Fibroblast of villous mesenchyme (primary cell): ENCODE data around the gene BSCL2. TPM values are rescaled to one million over a fixed set of nuclear protein-coding genes. Genes with fewer than 3 reads are reported as not detected.

Experiments
- DNase-seq: peaks from one replicate; pipeline ENCODE4 v3.0.0-alpha.2; 2010; ENCODE audit warnings: low read depth
- H3K4me3 ChIP-seq: 2 replicates; pipeline ENCODE4 v1.5.1; 2011; ENCODE audit warnings: low read depth, mild to moderate bottlenecking, low read length
- total RNA-seq: library from RNA; depleted of rRNA; stranded (reverse); fragments of >200 nt; gene quantifications from 2 replicates; pipeline ENCODE4 v1.2.3, GENCODE V29; 2012
- TF ChIP-seq, protein P1 (sequence below): IDR thresholded peaks from 2 replicates; pipeline ENCODE4 v1.5.1; 2012; ENCODE audit warnings: low read depth, mild to moderate bottlenecking, low read length; ENCODE audit not compliant: insufficient read depth

BSCL2 gene
- total RNA-seq, 1 donor: 53.5 TPM

- TF ChIP-seq, protein P1, sequence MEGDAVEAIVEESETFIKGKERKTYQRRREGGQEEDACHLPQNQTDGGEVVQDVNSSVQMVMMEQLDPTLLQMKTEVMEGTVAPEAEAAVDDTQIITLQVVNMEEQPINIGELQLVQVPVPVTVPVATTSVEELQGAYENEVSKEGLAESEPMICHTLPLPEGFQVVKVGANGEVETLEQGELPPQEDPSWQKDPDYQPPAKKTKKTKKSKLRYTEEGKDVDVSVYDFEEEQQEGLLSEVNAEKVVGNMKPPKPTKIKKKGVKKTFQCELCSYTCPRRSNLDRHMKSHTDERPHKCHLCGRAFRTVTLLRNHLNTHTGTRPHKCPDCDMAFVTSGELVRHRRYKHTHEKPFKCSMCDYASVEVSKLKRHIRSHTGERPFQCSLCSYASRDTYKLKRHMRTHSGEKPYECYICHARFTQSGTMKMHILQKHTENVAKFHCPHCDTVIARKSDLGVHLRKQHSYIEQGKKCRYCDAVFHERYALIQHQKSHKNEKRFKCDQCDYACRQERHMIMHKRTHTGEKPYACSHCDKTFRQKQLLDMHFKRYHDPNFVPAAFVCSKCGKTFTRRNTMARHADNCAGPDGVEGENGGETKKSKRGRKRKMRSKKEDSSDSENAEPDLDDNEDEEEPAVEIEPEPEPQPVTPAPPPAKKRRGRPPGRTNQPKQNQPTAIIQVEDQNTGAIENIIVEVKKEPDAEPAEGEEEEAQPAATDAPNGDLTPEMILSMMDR: no peak
- no peak for DNase-seq
- H3K4me3 ChIP-seq: no peak overlapping the region
Measured at GRCh38 chr11:62716816-62717215, 9.6 kb upstream of the BSCL2 start.

DNA sequence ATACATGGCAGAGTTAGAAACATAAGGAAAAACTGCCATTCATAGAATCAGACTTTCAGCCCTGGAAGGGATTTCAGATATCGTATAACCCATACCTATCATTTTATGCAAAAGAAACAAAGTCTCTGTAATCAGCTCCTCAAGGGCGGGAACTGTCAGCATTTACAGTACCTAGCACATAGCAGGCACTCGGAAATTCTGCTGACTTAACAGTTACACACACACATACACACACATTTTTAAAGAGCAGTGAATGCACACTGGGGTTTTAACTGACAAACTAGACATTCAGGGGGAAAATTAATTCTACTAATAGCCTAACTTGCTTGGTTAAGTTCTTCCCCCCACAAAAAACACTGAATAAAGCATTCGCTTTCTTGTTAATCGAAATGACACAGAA is 9.0 kb upstream of the BSCL2 start:
- TF ChIP-seq, protein P1: no peak
- no peak overlapping the region for H3K4me3 ChIP-seq
- DNase-seq: no peak

DNA sequence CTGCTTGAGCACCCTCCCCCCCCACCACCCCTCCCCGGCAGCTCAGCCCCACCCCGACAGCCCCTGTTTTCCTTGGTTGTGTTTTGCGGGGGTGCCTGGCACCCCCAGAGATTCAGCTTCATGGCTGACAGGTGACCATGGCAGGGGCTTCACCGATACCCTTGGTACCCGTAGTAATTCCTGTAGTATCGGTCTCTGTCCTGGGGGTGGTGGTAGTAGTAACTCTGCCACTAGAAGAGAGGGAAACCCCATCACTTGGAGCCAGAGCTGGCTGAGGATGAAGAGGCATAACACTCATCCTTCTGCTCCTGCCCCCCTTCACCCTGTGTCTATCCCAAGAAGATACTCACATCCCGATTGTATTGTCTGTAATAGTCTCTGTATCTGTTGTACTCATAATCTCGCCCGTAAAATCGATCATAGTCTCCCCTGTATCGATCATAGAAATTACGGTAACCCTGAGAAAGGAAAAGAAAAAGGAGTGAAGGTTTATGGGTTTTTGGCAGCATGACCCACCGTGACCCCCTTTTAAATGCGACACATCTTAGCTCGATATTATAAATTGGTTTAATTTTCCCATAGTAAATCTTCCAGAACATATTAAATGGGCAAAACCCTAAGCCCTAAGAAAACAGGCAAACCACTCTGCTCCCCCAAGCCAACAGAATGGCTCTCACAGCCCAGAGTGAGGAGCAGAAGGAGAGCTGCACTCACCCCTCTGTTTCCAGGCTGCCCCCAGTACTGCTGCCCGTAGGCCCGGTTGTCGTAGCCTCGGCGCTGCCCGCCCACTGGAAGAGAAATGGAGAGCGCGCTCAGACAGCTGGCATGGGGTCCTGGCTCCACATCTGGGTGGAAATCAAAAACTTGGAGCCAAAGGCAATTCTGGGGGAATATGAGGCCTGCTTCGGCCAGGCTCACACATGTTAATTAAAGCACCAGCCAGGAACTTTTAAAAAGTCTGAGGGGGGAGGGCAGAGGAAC is 8.2 kb upstream of the BSCL2 start:
- H3K4me3 ChIP-seq: no peak overlapping the region
- TF ChIP-seq, protein P1: no peak
- no peak for DNase-seq

GRCh38 chr11:62713343-62713742 is 6.1 kb upstream of the BSCL2 start:
- H3K4me3 ChIP-seq: no peak overlapping the region
- DNase-seq: no peak
- TF ChIP-seq, protein P1: no peak

- no peak overlapping the region for H3K4me3 ChIP-seq
- TF ChIP-seq, protein P1: no peak
- DNase-seq: no peak
Measured at GRCh38 chr11:62712861-62713260, 5.6 kb upstream of the BSCL2 start.

DNA sequence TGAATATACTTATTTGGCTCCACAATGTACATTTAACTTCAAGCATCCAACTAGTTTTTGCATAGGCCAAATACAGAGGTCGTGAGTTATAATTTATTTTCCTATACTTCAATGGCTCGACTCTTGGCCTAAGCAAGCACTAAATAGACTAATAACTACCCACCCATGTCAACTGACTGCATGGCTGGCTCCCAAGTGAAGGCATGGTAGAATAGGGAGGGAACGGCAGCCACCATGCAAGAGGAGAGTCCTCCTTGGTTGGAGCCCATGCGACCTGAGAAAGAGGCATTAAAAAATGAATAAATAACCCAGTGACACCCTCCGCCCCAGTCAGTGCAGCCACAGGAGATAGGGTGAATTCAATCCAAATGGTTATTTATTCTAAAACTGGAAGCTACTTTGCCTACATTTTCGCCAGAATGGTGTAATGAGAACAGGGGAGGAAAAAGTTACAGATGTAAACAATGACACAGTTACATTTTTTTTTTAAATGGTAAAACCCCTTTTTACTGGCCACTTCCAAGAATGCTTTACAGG is 5.1 kb upstream of the BSCL2 start:
- no peak for DNase-seq
- TF ChIP-seq, protein P1: no peak
- no peak overlapping the region for H3K4me3 ChIP-seq

GRCh38 chr11:62710001-62710345 is 2.7 kb upstream of the BSCL2 start:
- peak overlapping the region; percentile 66 for H3K4me3 ChIP-seq
- peak; percentile 72 for DNase-seq
- TF ChIP-seq, protein P1: no peak
